ENCODE measurements around the gene TOP2B.
A peak's percentile ranks its signal among the peaks of the same experiment; 100 is the strongest.

TOP2B gene

DNA sequence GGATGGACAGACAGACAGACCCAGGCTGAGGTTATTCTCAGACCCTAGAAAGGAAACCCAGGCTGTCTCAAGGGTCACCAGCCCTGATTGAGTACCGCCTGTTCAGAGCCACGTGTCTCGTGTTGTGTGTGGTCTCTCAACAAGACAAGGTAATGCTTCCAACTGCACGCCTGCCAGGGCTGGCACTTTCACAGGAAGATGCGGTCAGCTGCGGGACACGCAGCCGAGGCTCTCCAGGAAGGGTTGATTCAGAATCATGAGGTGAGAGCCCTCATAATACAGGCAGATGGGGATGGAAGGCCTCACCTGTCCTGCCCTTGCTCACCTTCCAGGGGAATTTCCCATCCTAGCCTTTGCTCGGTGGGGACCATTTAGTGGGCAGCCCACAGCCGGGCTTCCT, 81.4 kb downstream of the TOP2B start:
- H2BK5ac ChIP-seq (ENCODE audit: low read depth, low read length, poor library complexity): no peak overlapping the region
- no peak overlapping the region for H3K27ac ChIP-seq (ENCODE audit: low read depth, low read length)
- no peak overlapping the region for H2AK5ac ChIP-seq (ENCODE audit: low read length)
- no CpG with 5 or more reads among the region's 10 CpGs for WGBS (ENCODE audit: extremely low coverage, insufficient coverage, insufficient read length)
- H4K12ac ChIP-seq (ENCODE audit: low read depth, low read length): no peak overlapping the region
- DNase-seq: no peak
- no peaks in the 10 kb centered on the region for H3K9me3 ChIP-seq (ENCODE audit: insufficient read depth, low read depth, low read length)
- H3K4me1 ChIP-seq (ENCODE audit: control insufficient read depth in 1 of 2, insufficient read depth in 2 of 2, low read length in 2 of 2): peaks cover 0 to 2% of the 10 kb centered on the region in 2 experiments
- peaks cover 2% of the 10 kb centered on the region for H3K79me1 ChIP-seq (ENCODE audit: low read length)
- no peak overlapping the region for H3K4me2 ChIP-seq (ENCODE audit: low read length)
- no peak overlapping the region for H3K9ac ChIP-seq (ENCODE audit: low read length)
- no peak overlapping the region for H3K4ac ChIP-seq (ENCODE audit: low read depth, low read length)
- H2BK12ac ChIP-seq (ENCODE audit: low read length): peak overlapping the region; percentile 45
- H4K91ac ChIP-seq (ENCODE audit: low read depth, low read length): no peak overlapping the region
- no peak overlapping the region for H3K4me3 ChIP-seq (ENCODE audit: low read depth, low read length)
- H2BK120ac ChIP-seq (ENCODE audit: insufficient read depth, low read length, poor library complexity): peak overlapping the region; percentile 25
- H3K14ac ChIP-seq (ENCODE audit: low read length): no peak overlapping the region
- peaks cover 2 to 10% of the 10 kb centered on the region in 2 experiments for H3K36me3 ChIP-seq (ENCODE audit: control insufficient read depth in 1 of 2, insufficient read depth in 2 of 2, low read length in 2 of 2)
- H3K23ac ChIP-seq (ENCODE audit: low read length): no peak overlapping the region
- no peak overlapping the region for H4K8ac ChIP-seq (ENCODE audit: low read depth, low read length)
- H3K79me2 ChIP-seq (ENCODE audit: control insufficient read depth, insufficient read depth, low read length, poor library complexity): no peaks in the 10 kb centered on the region
- H3K18ac ChIP-seq (ENCODE audit: low read length): no peak overlapping the region
- no peaks in the 10 kb centered on the region for H3K27me3 ChIP-seq (ENCODE audit: insufficient read depth, low read length)
- no peak overlapping the region for H2AFZ ChIP-seq (ENCODE audit: insufficient read depth, low read length, poor library complexity)

DNA sequence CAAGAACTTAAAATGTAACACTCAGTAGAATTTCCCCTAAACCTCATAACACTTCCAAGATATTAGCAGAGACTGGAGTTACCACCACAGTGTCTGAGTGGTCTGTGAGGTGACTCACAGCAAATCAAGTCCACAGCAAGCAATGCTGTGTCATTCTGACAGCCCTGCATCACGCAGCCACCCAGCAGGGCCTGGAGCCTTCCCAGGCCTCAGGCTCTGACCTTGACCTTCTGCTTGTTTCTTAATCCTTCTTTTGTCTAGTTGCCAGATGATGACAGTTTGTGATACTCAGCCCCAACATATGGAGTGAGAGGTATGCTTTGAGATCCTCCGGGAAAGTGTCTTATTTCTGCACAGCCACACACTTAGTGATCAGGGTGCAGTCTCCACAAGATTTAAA, 82.5 kb downstream of the TOP2B start:
- H3K4me3 ChIP-seq (ENCODE audit: low read depth, low read length): no peak overlapping the region
- no peak overlapping the region for H3K4ac ChIP-seq (ENCODE audit: low read depth, low read length)
- no peak overlapping the region for H3K27ac ChIP-seq (ENCODE audit: low read depth, low read length)
- no CpG with 5 or more reads among the region's 2 CpGs for WGBS (ENCODE audit: extremely low coverage, insufficient coverage, insufficient read length)
- H3K4me1 ChIP-seq (ENCODE audit: control insufficient read depth in 1 of 2, insufficient read depth in 2 of 2, low read length in 2 of 2): peaks cover 0 to 2% of the 10 kb centered on the region in 2 experiments
- no peak overlapping the region for H4K12ac ChIP-seq (ENCODE audit: low read depth, low read length)
- H3K4me2 ChIP-seq (ENCODE audit: low read length): no peak overlapping the region
- H3K79me1 ChIP-seq (ENCODE audit: low read length): peaks cover 2% of the 10 kb centered on the region
- H4K91ac ChIP-seq (ENCODE audit: low read depth, low read length): no peak overlapping the region
- H3K27me3 ChIP-seq (ENCODE audit: insufficient read depth, low read length): no peaks in the 10 kb centered on the region
- H2AK5ac ChIP-seq (ENCODE audit: low read length): no peak overlapping the region
- no peak overlapping the region for H3K18ac ChIP-seq (ENCODE audit: low read length)
- no peak overlapping the region for H2AFZ ChIP-seq (ENCODE audit: insufficient read depth, low read length, poor library complexity)
- H2BK12ac ChIP-seq (ENCODE audit: low read length): no peak overlapping the region
- no peaks in the 10 kb centered on the region for H3K9me3 ChIP-seq (ENCODE audit: insufficient read depth, low read depth, low read length)
- H3K14ac ChIP-seq (ENCODE audit: low read length): no peak overlapping the region
- no peak overlapping the region for H2BK120ac ChIP-seq (ENCODE audit: insufficient read depth, low read length, poor library complexity)
- no peak overlapping the region for H3K9ac ChIP-seq (ENCODE audit: low read length)
- H3K79me2 ChIP-seq (ENCODE audit: control insufficient read depth, insufficient read depth, low read length, poor library complexity): no peaks in the 10 kb centered on the region
- H3K23ac ChIP-seq (ENCODE audit: low read length): no peak overlapping the region
- no peak overlapping the region for H2BK5ac ChIP-seq (ENCODE audit: low read depth, low read length, poor library complexity)
- H4K8ac ChIP-seq (ENCODE audit: low read depth, low read length): no peak overlapping the region
- DNase-seq: no peak
- peaks cover 2 to 10% of the 10 kb centered on the region in 2 experiments for H3K36me3 ChIP-seq (ENCODE audit: control insufficient read depth in 1 of 2, insufficient read depth in 2 of 2, low read length in 2 of 2)

DNA sequence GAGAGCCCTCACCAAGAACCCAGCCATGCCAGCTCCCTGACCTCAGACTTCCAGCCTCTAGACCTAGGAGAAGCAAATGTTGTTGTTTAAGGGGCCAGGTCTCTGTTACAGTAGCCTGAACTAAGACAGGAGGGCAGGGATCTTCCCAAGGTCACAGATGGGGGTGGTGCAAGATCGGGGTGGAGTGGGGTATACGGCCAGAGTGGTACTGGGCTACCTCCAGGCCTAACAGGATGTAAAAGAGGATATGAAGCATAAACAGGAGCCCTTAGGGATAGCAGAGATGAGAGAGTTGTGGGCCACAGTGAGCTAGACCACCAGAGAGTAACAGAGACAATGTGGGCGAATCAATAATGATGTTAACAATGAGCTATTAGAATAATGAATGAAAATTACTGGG, 82.9 kb downstream of the TOP2B start:
- DNase-seq: no peak

DNA sequence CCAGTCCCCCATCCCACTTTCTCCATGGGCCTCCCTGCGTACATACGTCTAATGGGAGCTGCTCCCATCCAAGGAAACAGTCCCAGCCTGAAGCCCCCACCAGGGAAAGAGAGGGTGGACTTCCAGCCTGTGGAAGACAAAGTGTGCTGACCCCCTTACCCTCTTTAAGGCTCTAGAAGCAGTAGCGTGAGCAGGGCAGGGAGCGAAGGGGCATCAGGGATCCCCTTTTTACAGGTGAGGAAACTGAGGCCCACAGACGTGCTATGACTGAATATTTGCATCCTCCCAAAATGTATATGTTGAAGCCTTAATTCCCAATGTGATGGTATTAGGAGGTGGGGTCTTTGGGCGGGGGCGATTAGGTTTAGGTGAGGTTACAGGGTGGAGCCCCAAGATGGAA, 83.4 kb downstream of the TOP2B start:
- Histone ChIP-seq H4K91ac (ENCODE audit: low read depth, low read length) (no peak overlapping the region), H4K12ac (ENCODE audit: low read depth, low read length) (no peak overlapping the region), H3K27me3 (ENCODE audit: insufficient read depth, low read length) (no peaks in the 10 kb centered on the region), H3K4ac (ENCODE audit: low read depth, low read length) (no peak overlapping the region), H3K36me3 (ENCODE audit: control insufficient read depth in 1 of 2, insufficient read depth in 2 of 2, low read length in 2 of 2) (peaks cover 2 to 10% of the 10 kb centered on the region in 2 experiments), H2BK5ac (ENCODE audit: low read depth, low read length, poor library complexity) (no peak overlapping the region), H3K4me1 (ENCODE audit: control insufficient read depth in 1 of 2, insufficient read depth in 2 of 2, low read length in 2 of 2) (peaks cover 0 to 2% of the 10 kb centered on the region in 2 experiments), H3K4me3 (ENCODE audit: low read depth, low read length) (no peak overlapping the region), H3K9me3 (ENCODE audit: insufficient read depth, low read depth, low read length) (no peaks in the 10 kb centered on the region), H3K79me1 (ENCODE audit: low read length) (peaks cover 2% of the 10 kb centered on the region), H2BK120ac (ENCODE audit: insufficient read depth, low read length, poor library complexity) (no peak overlapping the region), H2BK12ac (ENCODE audit: low read length) (no peak overlapping the region), H3K9ac (ENCODE audit: low read length) (no peak overlapping the region), H3K4me2 (ENCODE audit: low read length) (no peak overlapping the region), H3K18ac (ENCODE audit: low read length) (no peak overlapping the region), H2AK5ac (ENCODE audit: low read length) (no peak overlapping the region), H3K27ac (ENCODE audit: low read depth, low read length) (no peak overlapping the region), H3K79me2 (ENCODE audit: control insufficient read depth, insufficient read depth, low read length, poor library complexity) (no peaks in the 10 kb centered on the region), H3K14ac (ENCODE audit: low read length) (no peak overlapping the region), H2AFZ (ENCODE audit: insufficient read depth, low read length, poor library complexity) (no peak overlapping the region), H4K8ac (ENCODE audit: low read depth, low read length) (no peak overlapping the region), H3K23ac (ENCODE audit: low read length) (no peak overlapping the region)
- no peak for DNase-seq
- no CpG with 5 or more reads among the region's 7 CpGs for WGBS (ENCODE audit: extremely low coverage, insufficient coverage, insufficient read length)

More for the DNA sequence above, 82.9 kb downstream of the TOP2B start:
- Histone ChIP-seq H3K9ac (ENCODE audit: low read length) (no peak overlapping the region), H2BK120ac (ENCODE audit: insufficient read depth, low read length, poor library complexity) (no peak overlapping the region), H2BK12ac (ENCODE audit: low read length) (no peak overlapping the region), H3K79me2 (ENCODE audit: control insufficient read depth, insufficient read depth, low read length, poor library complexity) (no peaks in the 10 kb centered on the region), H3K4me1 (ENCODE audit: control insufficient read depth in 1 of 2, insufficient read depth in 2 of 2, low read length in 2 of 2) (peaks cover 0 to 2% of the 10 kb centered on the region in 2 experiments), H2AK5ac (ENCODE audit: low read length) (no peak overlapping the region), H3K18ac (ENCODE audit: low read length) (no peak overlapping the region), H3K36me3 (ENCODE audit: control insufficient read depth in 1 of 2, insufficient read depth in 2 of 2, low read length in 2 of 2) (peaks cover 2 to 10% of the 10 kb centered on the region in 2 experiments), H3K4me2 (ENCODE audit: low read length) (no peak overlapping the region), H2AFZ (ENCODE audit: insufficient read depth, low read length, poor library complexity) (no peak overlapping the region), H4K91ac (ENCODE audit: low read depth, low read length) (peak overlapping the region; percentile 15), H3K4me3 (ENCODE audit: low read depth, low read length) (no peak overlapping the region), H3K9me3 (ENCODE audit: insufficient read depth, low read depth, low read length) (no peaks in the 10 kb centered on the region), H4K12ac (ENCODE audit: low read depth, low read length) (no peak overlapping the region), H3K79me1 (ENCODE audit: low read length) (peaks cover 2% of the 10 kb centered on the region), H3K4ac (ENCODE audit: low read depth, low read length) (no peak overlapping the region), H3K27ac (ENCODE audit: low read depth, low read length) (no peak overlapping the region), H3K14ac (ENCODE audit: low read length) (no peak overlapping the region), H2BK5ac (ENCODE audit: low read depth, low read length, poor library complexity) (no peak overlapping the region), H3K23ac (ENCODE audit: low read length) (no peak overlapping the region), H3K27me3 (ENCODE audit: insufficient read depth, low read length) (no peaks in the 10 kb centered on the region), H4K8ac (ENCODE audit: low read depth, low read length) (no peak overlapping the region)
- WGBS (ENCODE audit: extremely low coverage, insufficient coverage, insufficient read length): no CpG with 5 or more reads among the region's 3 CpGs

All from trophoblast cell (in vitro differentiated cells and primary cell).